ENCODE data around the gene TET1.
"Not testable (repeated sequence)": the region's sequence is repeated elsewhere in the genome, so short reads cannot be mapped to it uniquely, and the experiment has no call there.

The TET1 gene

GRCh38 chr10:68628576-68629127 lies 68.5 kb downstream of the TET1 start:
- H3K9me3 ChIP-seq (ENCODE audit: control insufficient read depth, low read length), result no peaks in the 10 kb centered on the region
- H3K4me3 ChIP-seq (ENCODE audit: insufficient read depth, low read depth, low read length, poor library complexity, severe bottlenecking), result no peak overlapping the region
- no peaks in the 10 kb centered on the region for H3K27me3 ChIP-seq (replicated peaks; ENCODE audit: control insufficient read depth, insufficient read depth, low read length, poor library complexity, severe bottlenecking)
- H3K27ac ChIP-seq (ENCODE audit: insufficient read depth, low read length, poor library complexity, severe bottlenecking), result no peak overlapping the region
- no peaks in the 10 kb centered on the region for H3K36me3 ChIP-seq (ENCODE audit: control insufficient read depth, insufficient read depth, low read length)
- no peak for DNase-seq
- H3K4me1 ChIP-seq (ENCODE audit: control insufficient read depth, insufficient read depth, low read length, poor library complexity, severe bottlenecking), result peaks cover 14% of the 10 kb centered on the region

DNA sequence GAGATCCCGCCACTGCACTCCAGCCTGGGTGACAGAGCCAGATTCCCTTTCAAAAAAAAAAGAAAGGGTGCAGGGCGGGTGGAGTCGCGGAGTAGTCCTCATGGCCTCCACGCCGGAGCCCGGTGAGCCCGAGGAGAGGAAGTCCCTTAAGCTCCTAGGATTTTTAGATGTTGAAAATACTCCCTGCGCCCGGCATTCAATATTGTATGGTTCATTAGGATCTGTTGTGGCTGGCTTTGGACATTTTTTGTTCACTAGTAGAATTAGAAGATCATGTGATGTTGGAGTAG lies 72.1 kb downstream of the TET1 start:
- not testable (repeated sequence) for H3K27me3 ChIP-seq (replicated peaks; ENCODE audit: control insufficient read depth, insufficient read depth, low read length, poor library complexity, severe bottlenecking); H3K4me1 ChIP-seq (ENCODE audit: control insufficient read depth, insufficient read depth, low read length, poor library complexity, severe bottlenecking); H3K9me3 ChIP-seq (ENCODE audit: control insufficient read depth, low read length); DNase-seq; H3K4me3 ChIP-seq (ENCODE audit: insufficient read depth, low read depth, low read length, poor library complexity, severe bottlenecking); H3K36me3 ChIP-seq (ENCODE audit: control insufficient read depth, insufficient read depth, low read length); H3K27ac ChIP-seq (ENCODE audit: insufficient read depth, low read length, poor library complexity, severe bottlenecking)

DNA sequence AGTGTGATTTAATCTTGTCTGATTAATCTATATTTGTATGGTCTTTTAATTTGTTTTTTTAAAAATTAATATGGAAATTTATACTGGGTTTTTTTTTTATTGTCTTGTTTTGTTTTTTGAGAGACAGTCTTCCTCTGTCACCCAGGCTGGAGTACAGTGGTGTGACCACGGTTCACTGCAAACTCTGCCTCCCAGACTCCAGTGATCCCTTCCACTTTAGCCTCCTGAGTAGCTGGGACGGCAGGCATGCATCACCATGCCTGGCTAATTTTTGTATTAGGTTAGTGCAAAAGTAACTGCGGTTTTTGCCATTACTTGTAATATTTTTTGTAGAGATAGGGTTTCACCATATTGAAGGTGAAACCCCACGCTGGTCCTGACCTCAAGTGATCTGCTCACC lies 73.1 kb downstream of the TET1 start:
- Histone ChIP-seq H3K4me1 (ENCODE audit: control insufficient read depth, insufficient read depth, low read length, poor library complexity, severe bottlenecking) (peaks cover 7% of the 10 kb centered on the region), H3K4me3 (ENCODE audit: insufficient read depth, low read depth, low read length, poor library complexity, severe bottlenecking) (no peak overlapping the region)

DNA sequence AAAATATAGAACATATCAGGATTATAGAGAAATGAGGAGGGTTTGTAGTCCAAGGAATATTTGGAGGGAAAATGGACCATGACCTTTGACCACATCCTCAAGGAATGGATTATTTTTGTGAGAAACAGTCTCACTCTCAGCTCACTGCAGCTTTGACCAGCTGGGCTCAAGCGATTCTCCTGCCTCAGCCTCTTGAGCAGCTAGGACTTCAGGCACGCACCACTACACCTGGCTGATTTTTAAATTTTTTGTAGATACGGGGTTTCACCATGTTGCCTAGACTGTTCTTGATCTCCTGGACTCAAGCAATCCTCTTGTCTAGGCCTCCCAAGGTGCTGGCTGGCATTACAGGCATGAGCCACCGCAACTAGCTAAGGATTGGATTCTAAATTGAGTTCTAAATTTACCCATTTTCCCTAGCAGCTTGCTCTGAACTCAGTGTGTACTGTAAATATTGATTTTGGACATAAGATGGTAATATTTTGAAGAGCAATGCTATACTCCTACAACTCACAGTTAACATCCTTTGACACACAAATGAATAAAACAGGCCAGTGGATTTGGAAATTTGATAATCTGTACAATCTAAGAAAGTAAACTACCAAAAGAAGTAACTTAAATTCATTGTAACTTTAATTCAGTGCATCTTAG lies 73.8 kb downstream of the TET1 start:
- Histone ChIP-seq H3K36me3 (ENCODE audit: control insufficient read depth, insufficient read depth, low read length) (no peaks in the 10 kb centered on the region), H3K27me3 (replicated peaks; ENCODE audit: control insufficient read depth, insufficient read depth, low read length, poor library complexity, severe bottlenecking) (no peaks in the 10 kb centered on the region), H3K4me3 (ENCODE audit: insufficient read depth, low read depth, low read length, poor library complexity, severe bottlenecking) (no peak overlapping the region), H3K27ac (ENCODE audit: insufficient read depth, low read length, poor library complexity, severe bottlenecking) (no peak overlapping the region), H3K9me3 (ENCODE audit: control insufficient read depth, low read length) (no peaks in the 10 kb centered on the region), H3K4me1 (ENCODE audit: control insufficient read depth, insufficient read depth, low read length, poor library complexity, severe bottlenecking) (peaks cover 1% of the 10 kb centered on the region)
- DNase-seq, result no peak

More for the DNA sequence above, 73.1 kb downstream of the TET1 start:
- H3K9me3 ChIP-seq (ENCODE audit: control insufficient read depth, low read length), result no peaks in the 10 kb centered on the region
- H3K27ac ChIP-seq (ENCODE audit: insufficient read depth, low read length, poor library complexity, severe bottlenecking), result no peak overlapping the region
- no peaks in the 10 kb centered on the region for H3K36me3 ChIP-seq (ENCODE audit: control insufficient read depth, insufficient read depth, low read length)
- DNase-seq, result no peak
- H3K27me3 ChIP-seq (replicated peaks; ENCODE audit: control insufficient read depth, insufficient read depth, low read length, poor library complexity, severe bottlenecking), result no peaks in the 10 kb centered on the region

DNA sequence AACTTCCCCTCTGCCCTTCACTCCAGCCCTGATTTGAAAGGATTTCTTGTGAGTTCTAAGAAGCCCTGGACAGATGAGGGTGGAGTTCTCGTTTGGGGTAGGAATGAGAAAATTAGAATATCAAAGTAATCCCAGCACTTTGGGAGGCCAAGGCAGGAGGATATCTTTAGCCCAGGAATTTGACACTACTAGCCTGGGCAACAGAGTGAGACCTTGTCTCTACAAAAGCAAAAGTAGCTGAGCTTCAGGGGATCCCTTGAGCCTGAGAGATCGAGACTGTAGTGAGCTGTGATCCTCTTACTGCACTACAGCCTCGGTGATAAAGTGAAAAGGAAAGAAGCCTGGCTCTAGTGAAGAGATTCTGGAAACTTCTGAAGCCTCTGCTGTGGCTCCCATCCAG lies 76.2 kb downstream of the TET1 start:
- H3K27ac ChIP-seq (ENCODE audit: insufficient read depth, low read length, poor library complexity, severe bottlenecking), result no peak overlapping the region
- H3K27me3 ChIP-seq (replicated peaks; ENCODE audit: control insufficient read depth, insufficient read depth, low read length, poor library complexity, severe bottlenecking), result no peaks in the 10 kb centered on the region
- no peaks in the 10 kb centered on the region for H3K9me3 ChIP-seq (ENCODE audit: control insufficient read depth, low read length)
- H3K4me3 ChIP-seq (ENCODE audit: insufficient read depth, low read depth, low read length, poor library complexity, severe bottlenecking), result no peak overlapping the region
- no peaks in the 10 kb centered on the region for H3K4me1 ChIP-seq (ENCODE audit: control insufficient read depth, insufficient read depth, low read length, poor library complexity, severe bottlenecking)
- no peaks in the 10 kb centered on the region for H3K36me3 ChIP-seq (ENCODE audit: control insufficient read depth, insufficient read depth, low read length)
- DNase-seq, result no peak

GRCh38 chr10:68643550-68643949 lies 83.4 kb downstream of the TET1 start:
- not testable (repeated sequence) for H3K27ac ChIP-seq (ENCODE audit: insufficient read depth, low read length, poor library complexity, severe bottlenecking); DNase-seq; H3K4me3 ChIP-seq (ENCODE audit: insufficient read depth, low read depth, low read length, poor library complexity, severe bottlenecking); H3K4me1 ChIP-seq (ENCODE audit: control insufficient read depth, insufficient read depth, low read length, poor library complexity, severe bottlenecking); H3K36me3 ChIP-seq (ENCODE audit: control insufficient read depth, insufficient read depth, low read length); H3K9me3 ChIP-seq (ENCODE audit: control insufficient read depth, low read length); H3K27me3 ChIP-seq (replicated peaks; ENCODE audit: control insufficient read depth, insufficient read depth, low read length, poor library complexity, severe bottlenecking)

DNA sequence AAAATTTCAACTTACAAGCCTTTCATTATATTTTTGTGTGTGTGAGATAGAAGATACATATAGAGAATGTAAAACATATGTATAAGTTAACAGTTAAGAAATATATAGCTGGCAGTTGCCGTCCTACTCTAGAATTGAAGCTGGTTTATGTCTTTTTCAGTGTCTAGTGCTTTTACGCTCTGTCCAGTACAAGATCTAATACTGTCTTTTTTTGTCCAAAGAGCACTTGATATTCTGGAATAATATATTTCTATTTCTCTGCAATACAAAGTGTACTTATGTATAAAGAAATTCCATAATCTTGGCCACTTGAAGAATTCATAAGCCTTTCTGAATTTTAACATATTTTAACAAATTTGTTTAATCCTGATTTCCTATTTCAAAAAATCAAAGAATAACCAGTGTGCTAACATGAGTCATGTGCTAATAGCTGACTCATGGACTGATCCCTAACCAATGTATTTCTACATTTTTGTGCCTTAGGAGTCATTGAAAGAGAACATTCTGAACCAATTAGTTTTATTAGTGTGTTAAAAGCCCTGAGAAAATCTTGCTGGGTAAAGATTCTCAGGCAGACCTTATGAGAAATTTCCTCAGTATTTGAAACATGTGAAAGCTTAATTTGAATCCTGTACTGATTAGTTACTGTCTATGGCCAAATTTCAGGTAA lies 87.7 kb downstream of the TET1 start:
- no peaks in the 10 kb centered on the region for H3K27me3 ChIP-seq (replicated peaks; ENCODE audit: control insufficient read depth, insufficient read depth, low read length, poor library complexity, severe bottlenecking)
- no peaks in the 10 kb centered on the region for H3K9me3 ChIP-seq (ENCODE audit: control insufficient read depth, low read length)
- no peak overlapping the region for H3K4me3 ChIP-seq (ENCODE audit: insufficient read depth, low read depth, low read length, poor library complexity, severe bottlenecking)
- no peak overlapping the region for H3K27ac ChIP-seq (ENCODE audit: insufficient read depth, low read length, poor library complexity, severe bottlenecking)
- DNase-seq, result no peak
- H3K36me3 ChIP-seq (ENCODE audit: control insufficient read depth, insufficient read depth, low read length), result no peaks in the 10 kb centered on the region
- H3K4me1 ChIP-seq (ENCODE audit: control insufficient read depth, insufficient read depth, low read length, poor library complexity, severe bottlenecking), result no peaks in the 10 kb centered on the region

GRCh38 chr10:68655620-68656126 lies 95.5 kb downstream of the TET1 start:
- Histone ChIP-seq H3K4me3 (ENCODE audit: insufficient read depth, low read depth, low read length, poor library complexity, severe bottlenecking) (no peak overlapping the region), H3K27me3 (replicated peaks; ENCODE audit: control insufficient read depth, insufficient read depth, low read length, poor library complexity, severe bottlenecking) (no peaks in the 10 kb centered on the region), H3K4me1 (ENCODE audit: control insufficient read depth, insufficient read depth, low read length, poor library complexity, severe bottlenecking) (no peaks in the 10 kb centered on the region), H3K9me3 (ENCODE audit: control insufficient read depth, low read length) (no peaks in the 10 kb centered on the region), H3K27ac (ENCODE audit: insufficient read depth, low read length, poor library complexity, severe bottlenecking) (no peak overlapping the region), H3K36me3 (ENCODE audit: control insufficient read depth, insufficient read depth, low read length) (no peaks in the 10 kb centered on the region)
- no peak for DNase-seq

DNA sequence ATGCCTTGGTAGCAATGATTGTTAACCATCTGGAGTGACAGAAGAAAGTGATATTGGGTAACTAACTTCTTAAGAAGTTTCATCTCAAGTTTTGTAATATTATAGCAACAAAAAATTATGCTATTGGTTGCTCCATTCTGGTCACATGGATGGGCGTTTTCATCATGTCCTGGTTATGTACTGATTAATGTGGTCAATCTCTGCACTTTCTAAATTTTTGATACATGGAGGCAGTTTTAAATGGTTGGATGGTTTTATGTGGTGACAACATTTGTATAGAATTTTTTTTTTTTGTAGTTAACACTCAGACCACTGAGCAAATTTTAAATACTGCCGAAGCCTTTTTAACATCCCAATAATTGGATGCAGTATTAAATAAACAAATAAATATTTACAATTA lies 105.7 kb downstream of the TET1 start:
- no peak overlapping the region for H3K27ac ChIP-seq (ENCODE audit: insufficient read depth, low read length, poor library complexity, severe bottlenecking)
- H3K9me3 ChIP-seq (ENCODE audit: control insufficient read depth, low read length), result no peaks in the 10 kb centered on the region
- no peaks in the 10 kb centered on the region for H3K27me3 ChIP-seq (replicated peaks; ENCODE audit: control insufficient read depth, insufficient read depth, low read length, poor library complexity, severe bottlenecking)
- H3K36me3 ChIP-seq (ENCODE audit: control insufficient read depth, insufficient read depth, low read length), result no peaks in the 10 kb centered on the region
- H3K4me3 ChIP-seq (ENCODE audit: insufficient read depth, low read depth, low read length, poor library complexity, severe bottlenecking), result no peak overlapping the region
- no peaks in the 10 kb centered on the region for H3K4me1 ChIP-seq (ENCODE audit: control insufficient read depth, insufficient read depth, low read length, poor library complexity, severe bottlenecking)
- DNase-seq, result no peak

DNA sequence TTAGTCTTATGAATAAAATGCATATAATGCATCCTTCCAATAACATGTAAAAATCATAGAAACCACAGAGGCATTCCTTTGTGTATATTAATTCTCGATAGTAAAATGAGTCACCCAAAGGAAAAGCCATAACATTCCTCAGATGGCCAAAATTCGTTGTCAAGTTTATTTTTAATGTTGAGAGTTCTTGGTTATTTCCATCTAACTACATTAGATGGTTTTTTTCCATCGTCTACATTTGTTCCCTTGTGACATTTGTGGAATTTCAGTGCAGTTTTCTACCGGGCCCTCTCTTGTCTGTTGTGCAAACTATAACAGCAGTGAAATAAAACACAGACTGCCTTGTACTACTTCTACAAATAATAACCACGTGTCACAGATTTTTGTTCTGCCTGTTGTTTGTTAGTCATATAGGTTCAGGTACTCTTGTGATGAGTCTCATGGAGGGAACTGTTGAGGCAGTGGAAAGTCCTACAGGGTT lies 106.2 kb downstream of the TET1 start:
- H3K4me3 ChIP-seq (ENCODE audit: insufficient read depth, low read depth, low read length, poor library complexity, severe bottlenecking), result no peak overlapping the region
- no peaks in the 10 kb centered on the region for H3K27me3 ChIP-seq (replicated peaks; ENCODE audit: control insufficient read depth, insufficient read depth, low read length, poor library complexity, severe bottlenecking)
- H3K36me3 ChIP-seq (ENCODE audit: control insufficient read depth, insufficient read depth, low read length), result no peaks in the 10 kb centered on the region
- DNase-seq, result no peak
- no peak overlapping the region for H3K27ac ChIP-seq (ENCODE audit: insufficient read depth, low read length, poor library complexity, severe bottlenecking)
- H3K9me3 ChIP-seq (ENCODE audit: control insufficient read depth, low read length), result no peaks in the 10 kb centered on the region
- H3K4me1 ChIP-seq (ENCODE audit: control insufficient read depth, insufficient read depth, low read length, poor library complexity, severe bottlenecking), result no peaks in the 10 kb centered on the region
